IPS-11a (cell line): ENCODE measurements around the gene NUTM2F.
"Not testable (repeated sequence)": the region's sequence is repeated elsewhere in the genome, so short reads cannot be mapped to it uniquely, and the experiment has no call there.

Experiments used
- H3K4me3 ChIP-seq: one replicate; pipeline ENCODE4 v1.5.1; 2013; ENCODE audit warnings: low read depth, low read length, control low read depth

Gene NUTM2F

GRCh38 chr9:94328544-94328943 lies at the start of gene NUTM2F:
Gene NUTM2F (minus strand): TSS chr9:94328644. CDS start chr9:94328623, 21 bp downstream.
- H3K4me3 ChIP-seq, result not testable (repeated sequence)

GRCh38 chr9:94375197-94375596 lies 46.8 kb upstream of the NUTM2F start:
- H3K4me3 ChIP-seq, result peak overlapping the region; percentile 37

GRCh38 chr9:94374176-94375056 lies 46.0 kb upstream of the NUTM2F start:
- peak overlapping the region; percentile 37 for H3K4me3 ChIP-seq

- H3K4me3 ChIP-seq, result peak overlapping the region; percentile 31
These were observed 45.3 kb upstream of the NUTM2F start for GRCh38 chr9:94373779-94374175.

- H3K4me3 ChIP-seq, result not testable (repeated sequence)
These were observed 41.8 kb upstream of the NUTM2F start for GRCh38 chr9:94370266-94370665.

- H3K4me3 ChIP-seq, result not testable (repeated sequence)
These were observed 35.7 kb upstream of the NUTM2F start for GRCh38 chr9:94364093-94364614.

- not testable (repeated sequence) for H3K4me3 ChIP-seq
These were observed 28.7 kb upstream of the NUTM2F start for GRCh38 chr9:94357158-94357557.

- not testable (repeated sequence) for H3K4me3 ChIP-seq
These were observed 23.7 kb upstream of the NUTM2F start for GRCh38 chr9:94351901-94352723.

- H3K4me3 ChIP-seq, result not testable (repeated sequence)
These were observed 20.3 kb upstream of the NUTM2F start for GRCh38 chr9:94348754-94349153.

- not testable (repeated sequence) for H3K4me3 ChIP-seq
These were observed 19.0 kb upstream of the NUTM2F start for GRCh38 chr9:94347451-94347850.

- not testable (repeated sequence) for H3K4me3 ChIP-seq
These were observed 13.3 kb upstream of the NUTM2F start for GRCh38 chr9:94341703-94342102.

- H3K4me3 ChIP-seq, result not testable (repeated sequence)
These were observed 12.3 kb upstream of the NUTM2F start for GRCh38 chr9:94340750-94341149.

GRCh38 chr9:94339657-94340056 lies 11.2 kb upstream of the NUTM2F start:
- H3K4me3 ChIP-seq, result not testable (repeated sequence)

GRCh38 chr9:94338723-94339122 lies 10.3 kb upstream of the NUTM2F start:
- not testable (repeated sequence) for H3K4me3 ChIP-seq

GRCh38 chr9:94336445-94336844 lies 8.0 kb upstream of the NUTM2F start:
- not testable (repeated sequence) for H3K4me3 ChIP-seq

GRCh38 chr9:94325583-94325982 lies 2.9 kb downstream of the NUTM2F start:
- H3K4me3 ChIP-seq, result not testable (repeated sequence)

- not testable (repeated sequence) for H3K4me3 ChIP-seq
These were observed 5.2 kb downstream of the NUTM2F start for GRCh38 chr9:94323153-94323798.

GRCh38 chr9:94322342-94322940 lies 6.0 kb downstream of the NUTM2F start:
- not testable (repeated sequence) for H3K4me3 ChIP-seq

- H3K4me3 ChIP-seq, result not testable (repeated sequence)
These were observed 10.3 kb downstream of the NUTM2F start for GRCh38 chr9:94317949-94318657.

GRCh38 chr9:94316236-94316635 lies 12.2 kb downstream of the NUTM2F start:
- H3K4me3 ChIP-seq, result not testable (repeated sequence)
